ENCODE data around the gene LMTK2.

LMTK2 gene

GRCh38 chr7:98142658-98143057, 36.0 kb downstream of the LMTK2 start:
- peaks cover 5% of the 10 kb centered on the region for H3K4me1 ChIP-seq (ENCODE audit: control insufficient read depth, insufficient read depth, low read length)
- no peak overlapping the region for H3K4me3 ChIP-seq (ENCODE audit: low read length)
- no peak for DNase-seq (ENCODE audit: low read depth)
- H3K27me3 ChIP-seq (replicated peaks; ENCODE audit: control insufficient read depth, insufficient read depth, low read length): no peaks in the 10 kb centered on the region
- H3K9me3 ChIP-seq (ENCODE audit: control insufficient read depth, low read length): no peaks in the 10 kb centered on the region
- no peak overlapping the region for H3K9ac ChIP-seq (ENCODE audit: low read length)
- peaks cover 20% of the 10 kb centered on the region for H3K36me3 ChIP-seq (ENCODE audit: control insufficient read depth, insufficient read depth, low read length, severe bottlenecking)

- Histone ChIP-seq H3K36me3 (ENCODE audit: control insufficient read depth, insufficient read depth, low read length, severe bottlenecking) (peaks cover 13% of the 10 kb centered on the region), H3K4me3 (ENCODE audit: low read length) (no peak overlapping the region), H3K9ac (ENCODE audit: low read length) (no peak overlapping the region), H3K9me3 (ENCODE audit: control insufficient read depth, low read length) (no peaks in the 10 kb centered on the region), H3K27me3 (replicated peaks; ENCODE audit: control insufficient read depth, insufficient read depth, low read length) (no peaks in the 10 kb centered on the region), H3K4me1 (ENCODE audit: control insufficient read depth, insufficient read depth, low read length) (no peaks in the 10 kb centered on the region)
- no peak for DNase-seq (ENCODE audit: low read depth)
Observed at GRCh38 chr7:98148607-98149006, 41.9 kb downstream of the LMTK2 start.

GRCh38 chr7:98149116-98149692, 42.5 kb downstream of the LMTK2 start:
- peaks cover 13% of the 10 kb centered on the region for H3K36me3 ChIP-seq (ENCODE audit: control insufficient read depth, insufficient read depth, low read length, severe bottlenecking)

GRCh38 chr7:98151884-98152283, 45.2 kb downstream of the LMTK2 start:
- no peak for DNase-seq (ENCODE audit: low read depth)
- Histone ChIP-seq H3K9ac (ENCODE audit: low read length) (no peak overlapping the region), H3K9me3 (ENCODE audit: control insufficient read depth, low read length) (no peaks in the 10 kb centered on the region), H3K27me3 (replicated peaks; ENCODE audit: control insufficient read depth, insufficient read depth, low read length) (no peaks in the 10 kb centered on the region), H3K36me3 (ENCODE audit: control insufficient read depth, insufficient read depth, low read length, severe bottlenecking) (peaks cover 16% of the 10 kb centered on the region), H3K4me1 (ENCODE audit: control insufficient read depth, insufficient read depth, low read length) (no peaks in the 10 kb centered on the region), H3K4me3 (ENCODE audit: low read length) (no peak overlapping the region)

More at GRCh38 chr7:98149116-98149692, 42.5 kb downstream of the LMTK2 start:
- H3K27me3 ChIP-seq (replicated peaks; ENCODE audit: control insufficient read depth, insufficient read depth, low read length): no peaks in the 10 kb centered on the region
- no peaks in the 10 kb centered on the region for H3K9me3 ChIP-seq (ENCODE audit: control insufficient read depth, low read length)
- H3K4me1 ChIP-seq (ENCODE audit: control insufficient read depth, insufficient read depth, low read length): no peaks in the 10 kb centered on the region
- H3K4me3 ChIP-seq (ENCODE audit: low read length): no peak overlapping the region
- no peak for DNase-seq (ENCODE audit: low read depth)
- no peak overlapping the region for H3K9ac ChIP-seq (ENCODE audit: low read length)

GRCh38 chr7:98156700-98157099, 50.0 kb downstream of the LMTK2 start:
- Histone ChIP-seq H3K27me3 (replicated peaks; ENCODE audit: control insufficient read depth, insufficient read depth, low read length) (no peaks in the 10 kb centered on the region), H3K36me3 (ENCODE audit: control insufficient read depth, insufficient read depth, low read length, severe bottlenecking) (peaks cover 16% of the 10 kb centered on the region), H3K4me3 (ENCODE audit: low read length) (no peak overlapping the region), H3K4me1 (ENCODE audit: control insufficient read depth, insufficient read depth, low read length) (no peaks in the 10 kb centered on the region), H3K9ac (ENCODE audit: low read length) (no peak overlapping the region), H3K9me3 (ENCODE audit: control insufficient read depth, low read length) (no peaks in the 10 kb centered on the region)
- DNase-seq (ENCODE audit: low read depth): no peak

GRCh38 chr7:98157761-98158160, 51.1 kb downstream of the LMTK2 start:
- no peaks in the 10 kb centered on the region for H3K27me3 ChIP-seq (replicated peaks; ENCODE audit: control insufficient read depth, insufficient read depth, low read length)
- H3K4me3 ChIP-seq (ENCODE audit: low read length): no peak overlapping the region
- DNase-seq (ENCODE audit: low read depth): no peak
- H3K9ac ChIP-seq (ENCODE audit: low read length): no peak overlapping the region
- peaks cover 6% of the 10 kb centered on the region for H3K36me3 ChIP-seq (ENCODE audit: control insufficient read depth, insufficient read depth, low read length, severe bottlenecking)
- H3K4me1 ChIP-seq (ENCODE audit: control insufficient read depth, insufficient read depth, low read length): no peaks in the 10 kb centered on the region
- no peaks in the 10 kb centered on the region for H3K9me3 ChIP-seq (ENCODE audit: control insufficient read depth, low read length)

GRCh38 chr7:98162758-98163157, 56.1 kb downstream of the LMTK2 start:
- DNase-seq (ENCODE audit: low read depth): no peak
- Histone ChIP-seq H3K4me1 (ENCODE audit: control insufficient read depth, insufficient read depth, low read length) (no peaks in the 10 kb centered on the region), H3K4me3 (ENCODE audit: low read length) (no peak overlapping the region), H3K9ac (ENCODE audit: low read length) (no peak overlapping the region), H3K36me3 (ENCODE audit: control insufficient read depth, insufficient read depth, low read length, severe bottlenecking) (no peaks in the 10 kb centered on the region), H3K9me3 (ENCODE audit: control insufficient read depth, low read length) (no peaks in the 10 kb centered on the region), H3K27me3 (replicated peaks; ENCODE audit: control insufficient read depth, insufficient read depth, low read length) (no peaks in the 10 kb centered on the region)

- H3K4me1 ChIP-seq (ENCODE audit: control insufficient read depth, insufficient read depth, low read length): no peaks in the 10 kb centered on the region
- no peaks in the 10 kb centered on the region for H3K27me3 ChIP-seq (replicated peaks; ENCODE audit: control insufficient read depth, insufficient read depth, low read length)
- H3K36me3 ChIP-seq (ENCODE audit: control insufficient read depth, insufficient read depth, low read length, severe bottlenecking): no peaks in the 10 kb centered on the region
- DNase-seq (ENCODE audit: low read depth): no peak
- no peak overlapping the region for H3K4me3 ChIP-seq (ENCODE audit: low read length)
- no peaks in the 10 kb centered on the region for H3K9me3 ChIP-seq (ENCODE audit: control insufficient read depth, low read length)
- no peak overlapping the region for H3K9ac ChIP-seq (ENCODE audit: low read length)
Observed at GRCh38 chr7:98163269-98163668, 56.6 kb downstream of the LMTK2 start.

GRCh38 chr7:98163704-98164494, 57.2 kb downstream of the LMTK2 start:
- Histone ChIP-seq H3K4me1 (ENCODE audit: control insufficient read depth, insufficient read depth, low read length) (no peaks in the 10 kb centered on the region), H3K9me3 (ENCODE audit: control insufficient read depth, low read length) (no peaks in the 10 kb centered on the region), H3K9ac (ENCODE audit: low read length) (no peak overlapping the region), H3K27me3 (replicated peaks; ENCODE audit: control insufficient read depth, insufficient read depth, low read length) (no peaks in the 10 kb centered on the region), H3K4me3 (ENCODE audit: low read length) (no peak overlapping the region), H3K36me3 (ENCODE audit: control insufficient read depth, insufficient read depth, low read length, severe bottlenecking) (no peaks in the 10 kb centered on the region)
- no peak for DNase-seq (ENCODE audit: low read depth)

- DNase-seq (ENCODE audit: low read depth): peak; percentile 20
- Histone ChIP-seq H3K4me3 (ENCODE audit: low read length) (no peak overlapping the region), H3K4me1 (ENCODE audit: control insufficient read depth, insufficient read depth, low read length) (no peaks in the 10 kb centered on the region)
Observed at GRCh38 chr7:98165827-98166667, 59.4 kb downstream of the LMTK2 start.

GRCh38 chr7:98166668-98166970, 60.0 kb downstream of the LMTK2 start:
- no peaks in the 10 kb centered on the region for H3K4me1 ChIP-seq (ENCODE audit: control insufficient read depth, insufficient read depth, low read length)
- H3K36me3 ChIP-seq (ENCODE audit: control insufficient read depth, insufficient read depth, low read length, severe bottlenecking): peaks cover under 1% of the 10 kb centered on the region
- H3K27me3 ChIP-seq (replicated peaks; ENCODE audit: control insufficient read depth, insufficient read depth, low read length): no peaks in the 10 kb centered on the region
- DNase-seq (ENCODE audit: low read depth): no peak
- no peak overlapping the region for H3K9ac ChIP-seq (ENCODE audit: low read length)
- H3K9me3 ChIP-seq (ENCODE audit: control insufficient read depth, low read length): no peaks in the 10 kb centered on the region
- no peak overlapping the region for H3K4me3 ChIP-seq (ENCODE audit: low read length)

More at GRCh38 chr7:98165827-98166667, 59.4 kb downstream of the LMTK2 start:
- no peaks in the 10 kb centered on the region for H3K27me3 ChIP-seq (replicated peaks; ENCODE audit: control insufficient read depth, insufficient read depth, low read length)
- no peaks in the 10 kb centered on the region for H3K9me3 ChIP-seq (ENCODE audit: control insufficient read depth, low read length)
- no peak overlapping the region for H3K9ac ChIP-seq (ENCODE audit: low read length)
- H3K36me3 ChIP-seq (ENCODE audit: control insufficient read depth, insufficient read depth, low read length, severe bottlenecking): no peaks in the 10 kb centered on the region
